PC-9 (cell line): ENCODE results near the gene ZNF134. TPM values are rescaled to one million over a fixed set of nuclear protein-coding genes. Genes with fewer than 3 reads are reported as not detected.

Experiments
- BruUV-seq: library from RNA; stranded (reverse); fragments of 400-500 nt; replicated peaks from 2 replicates; lab custom pipeline; 2021; lab: Mats Ljungman, UMichigan
- CTCF ChIA-PET: fragments of 300-600 bp; sonication (Branson Sonifier 250); formaldehyde crosslinking; loops from one replicate; lab custom pipeline; 2022; ENCODE audit warnings: antibody characterized with exemption; lab: Charles Lee
- POLR2A ChIA-PET: fragments of 300-600 bp; sonication (Branson Sonifier 250); formaldehyde crosslinking; loops from one replicate; lab custom pipeline; 2022; ENCODE audit warnings: antibody characterized with exemption; ENCODE audit not compliant: unreplicated experiment; lab: Charles Lee
- DNase-seq, 2 experiments: peaks; one replicate each; pipeline versions ENCODE4 v3.0.0 to v3.0.0-alpha.2; 2015 to 2022; ENCODE audit warnings: mixed read lengths in 1 of 2
- H2AFZ ChIP-seq: fragments of 200-600 bp; sonication (generic); 2 replicates; pipeline ENCODE4 v1.8.1; 2017; ENCODE audit warnings: antibody characterized with exemption
- H3F3A ChIP-seq: fragments of 200-600 bp; sonication (generic); 2 replicates; pipeline ENCODE4 v1.8.1; 2017; ENCODE audit warnings: antibody characterized with exemption, mild to moderate bottlenecking, low read depth; ENCODE audit not compliant: insufficient read depth
- H3K27ac ChIP-seq: fragments of 200-600 bp; sonication (generic); 2 replicates; pipeline ENCODE4 v1.6.1; 2016; ENCODE audit warnings: mixed run types
- H3K27me3 ChIP-seq: fragments of 200-600 bp; sonication (generic); 2 replicates; pipeline ENCODE4 v1.6.1; 2016; ENCODE audit warnings: low read depth, mixed run types; ENCODE audit not compliant: insufficient read depth
- H3K36me3 ChIP-seq: fragments of 200-600 bp; sonication (generic); 2 replicates; pipeline ENCODE4 v1.6.1; 2016; ENCODE audit warnings: low read depth, mixed run types
- H3K4me1 ChIP-seq: fragments of 200-600 bp; sonication (generic); replicated peaks from 2 replicates; pipeline ENCODE4 v1.6.1; 2016; ENCODE audit warnings: mixed run types; ENCODE audit not compliant: insufficient read depth
- H3K4me2 ChIP-seq: fragments of 200-600 bp; sonication (generic); 2 replicates; pipeline ENCODE4 v1.6.1; 2017; ENCODE audit warnings: mixed run types
- H3K4me3 ChIP-seq: fragments of 200-600 bp; sonication (generic); 2 replicates; pipeline ENCODE4 v1.6.1; 2016; ENCODE audit warnings: mixed run types
- H3K79me2 ChIP-seq: fragments of 200-600 bp; sonication (generic); 2 replicates; pipeline ENCODE4 v1.6.1; 2017; ENCODE audit warnings: low read depth, mixed run types
- H3K9me2 ChIP-seq: fragments of 200-600 bp; sonication (generic); 2 replicates; pipeline ENCODE4 v1.8.1; 2017; ENCODE audit warnings: mild to moderate bottlenecking; ENCODE audit not compliant: insufficient read depth
- H3K9me3 ChIP-seq: fragments of 200-600 bp; sonication (generic); 2 replicates; pipeline ENCODE4 v1.8.1; 2016; ENCODE audit warnings: low read depth; ENCODE audit not compliant: insufficient read depth
- H4K20me1 ChIP-seq: fragments of 200-600 bp; sonication (generic); 2 replicates; pipeline ENCODE4 v1.8.1; 2017; ENCODE audit not compliant: insufficient read depth
- EZH2 ChIP-seq: fragments of 200-600 bp; sonication (generic); IDR thresholded peaks from 2 replicates; pipeline ENCODE4 v1.8.0; 2017; ENCODE audit warnings: antibody characterized with exemption, low read depth
- intact Hi-C: fragments of 100-400 bp; cut with micrococcal nuclease; formaldehyde crosslinking; loops from one replicate; pipeline ENCODE4 v1.10.0; 2022; ENCODE audit not compliant: unreplicated experiment
- total RNA-seq: library from RNA; stranded (reverse); gene quantifications from 2 replicates; pipeline ENCODE4 v1.2.3, GENCODE V29; 2021
- TF ChIP-seq, protein P1 (sequence below): fragments of 200-600 bp; sonication (generic); conservative IDR thresholded peaks from 2 replicates; pipeline ENCODE4 v1.6.1; 2017; ENCODE audit warnings: mixed run types, antibody characterized with exemption, mild to moderate bottlenecking, moderate library complexity

ZNF134 gene
- total RNA-seq, 1 experiment from 2014 or later, result 16.5 TPM

DNA sequence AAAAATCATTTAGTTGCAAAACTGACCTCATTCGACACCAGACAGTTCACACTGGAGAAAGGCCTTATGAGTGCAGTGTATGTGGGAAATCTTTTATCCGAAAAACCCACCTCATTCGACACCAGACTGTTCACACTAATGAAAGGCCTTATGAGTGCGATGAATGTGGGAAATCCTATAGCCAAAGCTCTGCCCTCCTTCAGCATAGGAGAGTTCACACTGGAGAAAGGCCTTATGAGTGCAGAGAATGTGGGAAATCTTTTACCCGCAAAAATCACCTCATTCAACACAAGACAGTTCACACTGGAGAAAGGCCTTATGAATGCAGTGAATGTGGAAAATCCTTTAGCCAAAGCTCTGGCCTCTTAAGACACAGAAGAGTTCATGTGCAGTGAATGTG, 7.1 kb upstream of the ZNF134 start:
- H3K4me1 ChIP-seq, result no peaks in the 10 kb centered on the region
- no peak overlapping the region for H3K27ac ChIP-seq
- H4K20me1 ChIP-seq, result no peaks in the 10 kb centered on the region
- H3K27me3 ChIP-seq, result no peaks in the 10 kb centered on the region
- no peak for DNase-seq
- ChIA-PET CTCF (no interaction called here), POLR2A (no interaction called here)
- peaks cover 37% of the 10 kb centered on the region for H3K36me3 ChIP-seq
- no peaks in the 10 kb centered on the region for H3F3A ChIP-seq
- no peak overlapping the region for H2AFZ ChIP-seq
- no peaks in the 10 kb centered on the region for H3K9me2 ChIP-seq
- H3K79me2 ChIP-seq, result no peaks in the 10 kb centered on the region
- intact Hi-C loops, result no loop called here
- no TSS peak for BruUV-seq
- peaks cover 40% of the 10 kb centered on the region for H3K9me3 ChIP-seq
- no peak overlapping the region for H3K4me3 ChIP-seq
- TF ChIP-seq, protein P1, sequence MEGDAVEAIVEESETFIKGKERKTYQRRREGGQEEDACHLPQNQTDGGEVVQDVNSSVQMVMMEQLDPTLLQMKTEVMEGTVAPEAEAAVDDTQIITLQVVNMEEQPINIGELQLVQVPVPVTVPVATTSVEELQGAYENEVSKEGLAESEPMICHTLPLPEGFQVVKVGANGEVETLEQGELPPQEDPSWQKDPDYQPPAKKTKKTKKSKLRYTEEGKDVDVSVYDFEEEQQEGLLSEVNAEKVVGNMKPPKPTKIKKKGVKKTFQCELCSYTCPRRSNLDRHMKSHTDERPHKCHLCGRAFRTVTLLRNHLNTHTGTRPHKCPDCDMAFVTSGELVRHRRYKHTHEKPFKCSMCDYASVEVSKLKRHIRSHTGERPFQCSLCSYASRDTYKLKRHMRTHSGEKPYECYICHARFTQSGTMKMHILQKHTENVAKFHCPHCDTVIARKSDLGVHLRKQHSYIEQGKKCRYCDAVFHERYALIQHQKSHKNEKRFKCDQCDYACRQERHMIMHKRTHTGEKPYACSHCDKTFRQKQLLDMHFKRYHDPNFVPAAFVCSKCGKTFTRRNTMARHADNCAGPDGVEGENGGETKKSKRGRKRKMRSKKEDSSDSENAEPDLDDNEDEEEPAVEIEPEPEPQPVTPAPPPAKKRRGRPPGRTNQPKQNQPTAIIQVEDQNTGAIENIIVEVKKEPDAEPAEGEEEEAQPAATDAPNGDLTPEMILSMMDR, result no peak
- TF ChIP-seq EZH2, result no peak
- H3K4me2 ChIP-seq, result no peak overlapping the region

GRCh38 chr19:57611113-57611512, 2.9 kb upstream of the ZNF134 start:
- ChIA-PET CTCF (no interaction called here), POLR2A (interaction anchor here (0.6 kb wide), 1 partner anchor 11 kb away, joined by 3 read pairs; no protein-coding TSS in a partner anchor)
- no peak overlapping the region for H3K27ac ChIP-seq
- no peak overlapping the region for H2AFZ ChIP-seq
- no peak overlapping the region for H3K4me2 ChIP-seq
- TF ChIP-seq, protein P1, result no peak
- TF ChIP-seq EZH2, result no peak
- no peaks in the 10 kb centered on the region for H3F3A ChIP-seq
- H3K4me3 ChIP-seq, result no peak overlapping the region
- no peaks in the 10 kb centered on the region for H3K9me2 ChIP-seq
- intact Hi-C loops, result no loop called here
- no peaks in the 10 kb centered on the region for H4K20me1 ChIP-seq
- H3K79me2 ChIP-seq, result peaks cover 20% of the 10 kb centered on the region
- H3K36me3 ChIP-seq, result peaks cover 36% of the 10 kb centered on the region
- H3K4me1 ChIP-seq, result no peaks in the 10 kb centered on the region
- no peak for DNase-seq
- H3K9me3 ChIP-seq, result peaks cover 34% of the 10 kb centered on the region
- BruUV-seq, result no TSS peak
- no peaks in the 10 kb centered on the region for H3K27me3 ChIP-seq

GRCh38 chr19:57615346-57615745, 1.3 kb downstream of the ZNF134 start:
- TF ChIP-seq EZH2, result no peak
- TF ChIP-seq, protein P1, result no peak
- Histone ChIP-seq H3K4me1 (no peaks in the 10 kb centered on the region), H3K9me3 (peaks cover 49% of the 10 kb centered on the region), H3K4me3 (peak overlapping the region; percentile 85; the same call in 1 of the 2 replicates), H3K27me3 (no peaks in the 10 kb centered on the region), H3F3A (peaks cover 3% of the 10 kb centered on the region), H3K9me2 (no peaks in the 10 kb centered on the region), H3K36me3 (peaks cover 60% of the 10 kb centered on the region), H4K20me1 (no peaks in the 10 kb centered on the region), H2AFZ (no peak overlapping the region), H3K27ac (no peak overlapping the region), H3K79me2 (peaks cover 38% of the 10 kb centered on the region), H3K4me2 (peak overlapping the region; percentile 77)
- intact Hi-C loops, result no loop called here
- ChIA-PET POLR2A (no interaction called here), CTCF (no interaction called here)
- BruUV-seq, result no TSS peak
- no peak for DNase-seq
